Measurements from ENCODE around the gene LLGL1.

The LLGL1 gene

GRCh38 chr17:18253947-18254821 is 28.7 kb downstream of the LLGL1 start:
- DNase-seq: no peak

GRCh38 chr17:18254888-18255649 is 29.6 kb downstream of the LLGL1 start:
- no peak for DNase-seq

GRCh38 chr17:18256351-18256750 is 30.9 kb downstream of the LLGL1 start:
- no peak for DNase-seq

- no peak for DNase-seq
Observed at GRCh38 chr17:18256776-18257175, 31.3 kb downstream of the LLGL1 start.

DNA sequence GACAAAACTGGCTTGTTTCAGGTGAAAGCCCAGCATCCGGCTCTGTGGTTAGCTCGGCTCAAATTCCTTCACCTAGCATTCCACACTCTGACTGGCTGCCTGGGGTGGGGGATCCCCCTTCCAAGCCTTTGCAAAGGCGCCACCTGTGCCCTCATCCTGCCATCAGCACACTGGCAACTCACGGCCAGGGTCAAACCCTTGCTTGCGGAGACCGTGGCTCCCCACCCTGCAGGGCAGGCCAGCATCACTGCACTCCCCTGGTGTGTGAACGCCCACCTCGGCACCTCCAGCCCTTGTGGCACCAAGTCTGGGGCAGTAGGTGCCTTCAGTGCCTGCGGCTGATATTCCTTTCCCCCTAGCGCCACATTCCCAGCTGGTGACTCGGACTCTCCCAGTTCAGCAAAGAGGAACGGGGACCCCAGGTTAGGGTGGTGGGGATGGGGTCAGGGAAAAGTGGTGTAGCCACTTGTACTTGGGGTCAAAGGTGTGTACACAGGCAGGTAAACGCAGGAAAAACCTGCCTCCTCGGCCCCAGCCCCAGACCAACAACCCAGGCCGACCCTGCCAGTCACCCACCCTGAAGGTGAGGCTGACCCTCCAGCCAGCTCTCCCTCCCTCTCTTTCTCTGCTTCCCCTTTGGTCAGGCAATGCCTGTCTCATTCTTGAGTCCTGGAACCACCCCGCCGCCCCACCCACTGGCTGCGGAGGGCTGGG is 32.0 kb downstream of the LLGL1 start:
- DNase-seq: peak; percentile 21

GRCh38 chr17:18257982-18258355 is 32.5 kb downstream of the LLGL1 start:
- peak; percentile 44 for DNase-seq

DNA sequence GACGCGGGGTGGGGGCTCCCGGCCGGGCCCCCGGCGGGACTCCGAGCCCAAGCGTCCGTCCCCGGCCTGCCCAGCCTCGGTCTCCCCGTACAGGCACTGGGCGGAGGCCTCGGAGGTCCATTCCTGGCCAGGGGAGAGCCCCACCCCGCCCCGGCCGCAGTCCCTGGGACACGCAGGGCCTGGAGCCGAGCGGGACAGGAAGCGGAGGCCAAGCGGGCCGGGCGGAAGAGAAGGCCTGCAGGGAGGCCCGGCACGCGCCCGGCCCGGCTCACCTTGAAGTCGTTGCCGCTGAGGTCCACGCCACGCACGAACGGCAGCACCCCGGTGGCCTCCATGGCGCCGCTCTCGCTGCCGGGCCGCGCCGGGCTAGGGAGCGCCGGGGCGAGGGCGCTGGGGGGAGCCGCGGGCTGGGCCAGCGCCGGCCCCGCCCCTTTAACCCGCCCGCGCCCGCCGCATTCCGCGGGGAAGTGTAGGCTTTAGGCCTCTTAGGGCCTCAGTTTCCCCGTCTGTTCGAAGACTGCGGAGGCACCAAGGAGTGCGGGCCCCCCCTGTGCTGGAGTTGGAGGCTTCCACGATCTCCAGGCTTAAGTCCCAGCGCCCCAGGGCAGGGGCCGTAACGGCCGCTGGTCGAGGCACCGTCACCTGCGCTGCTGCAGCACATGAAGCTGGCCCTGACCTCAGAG is 33.1 kb downstream of the LLGL1 start, which contains the start of gene FLII:
FLII (minus strand) TSS at position 383 of the 683 bp plus-strand sequence; CDS start at position 335, 48 bp downstream.
- DNase-seq: peak; percentile 36

DNA sequence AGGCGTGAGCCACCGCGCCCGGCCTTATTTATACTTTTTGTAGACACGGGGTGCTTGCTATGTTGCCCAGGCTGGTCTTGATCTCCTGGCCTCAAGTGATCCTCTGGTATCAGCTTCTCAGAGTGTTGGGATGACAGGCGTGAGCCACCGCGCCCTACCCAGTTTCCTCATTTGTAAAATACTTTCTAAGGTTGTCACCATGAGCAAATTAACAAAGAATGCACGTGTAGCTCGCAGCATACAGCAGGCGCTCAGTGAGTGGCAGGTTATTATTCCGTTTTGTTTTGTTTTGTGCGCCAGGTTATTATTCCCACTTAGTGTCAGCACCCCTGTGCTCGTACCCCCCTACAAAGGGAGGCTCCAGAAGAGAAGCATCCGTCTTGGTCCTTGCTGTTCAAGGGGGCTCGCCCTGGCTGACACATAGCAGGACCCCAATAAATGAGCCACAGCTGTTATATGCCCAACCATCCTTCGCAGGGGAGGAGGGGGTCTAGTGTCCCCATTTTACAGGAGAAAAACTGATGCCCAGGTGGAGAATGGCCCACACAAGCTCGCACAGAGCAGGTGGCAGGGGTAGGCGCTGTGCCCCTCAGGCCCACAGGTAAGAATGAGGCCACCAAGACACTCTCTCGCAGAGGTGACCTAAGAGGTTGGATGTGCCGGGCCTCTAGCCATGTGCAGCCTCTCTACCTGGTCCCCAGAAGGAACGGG is 34.3 kb downstream of the LLGL1 start:
- DNase-seq: no peak

DNA sequence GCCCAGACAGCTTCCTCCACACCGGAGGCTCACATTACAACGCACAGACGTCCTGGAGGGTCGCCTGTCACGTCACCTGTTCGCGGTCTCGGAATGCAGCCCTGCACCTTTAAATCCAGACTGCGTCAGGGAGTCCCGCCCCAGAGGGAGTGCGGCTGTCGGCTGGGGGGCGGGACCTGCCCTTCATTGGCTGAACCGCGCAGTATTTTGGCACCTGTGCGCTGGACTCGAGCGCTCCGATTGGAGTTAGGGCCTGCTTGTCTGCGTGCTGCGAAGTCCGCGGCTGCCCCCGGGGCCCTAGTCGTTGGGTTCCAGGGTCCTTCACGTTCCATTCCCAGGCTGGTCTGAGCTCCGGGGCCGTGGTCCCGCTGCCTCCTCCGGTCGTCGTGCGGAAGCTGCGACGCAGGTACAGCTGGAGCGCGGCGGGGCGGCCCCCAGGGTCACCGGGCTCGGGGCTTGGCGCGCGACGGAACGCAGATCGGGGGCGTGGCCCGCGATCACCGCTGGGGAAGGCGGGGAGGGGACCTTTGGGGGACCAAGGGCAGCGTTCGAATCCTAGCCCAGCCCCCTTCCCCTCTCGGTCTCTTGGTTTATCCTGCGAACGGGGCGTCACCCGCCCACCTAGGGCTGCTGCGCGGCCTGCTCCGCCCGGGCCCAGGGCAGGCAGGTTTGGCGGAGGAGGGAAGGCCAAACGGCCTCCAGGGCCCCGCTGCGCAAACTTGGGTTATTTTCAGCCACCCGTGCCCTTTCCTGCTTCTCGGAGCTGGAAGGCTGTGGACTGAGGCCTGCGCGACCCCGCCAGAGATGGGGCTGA is 35.1 kb downstream of the LLGL1 start, which contains the start of gene MIEF2:
MIEF2 (plus strand) TSS at position 331 of the 814 bp plus-strand sequence. CDS start 2,059 bp downstream, outside the sequence.
- DNase-seq: peak; percentile 94

DNA sequence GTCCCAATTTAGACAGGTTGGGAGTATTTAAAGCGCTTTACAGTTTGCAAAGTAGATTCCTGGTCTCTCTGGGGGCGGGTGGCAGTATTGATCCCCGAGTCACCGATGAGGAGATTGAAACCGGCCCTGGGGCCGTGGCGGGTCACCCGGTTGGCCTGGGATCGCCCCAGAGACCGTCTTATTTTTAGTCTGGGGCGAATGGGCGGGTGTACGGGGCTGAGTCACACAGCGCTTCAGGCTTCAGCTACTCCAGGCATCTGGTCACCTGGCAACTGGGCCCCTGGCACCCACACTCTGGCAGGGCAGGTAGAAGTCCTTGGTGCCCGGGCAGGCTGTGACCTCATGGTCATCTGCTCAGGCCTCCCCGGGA is 35.7 kb downstream of the LLGL1 start:
- peak; percentile 48 for DNase-seq

- DNase-seq: no peak
Observed at GRCh38 chr17:18261659-18262058, 36.2 kb downstream of the LLGL1 start.

DNA sequence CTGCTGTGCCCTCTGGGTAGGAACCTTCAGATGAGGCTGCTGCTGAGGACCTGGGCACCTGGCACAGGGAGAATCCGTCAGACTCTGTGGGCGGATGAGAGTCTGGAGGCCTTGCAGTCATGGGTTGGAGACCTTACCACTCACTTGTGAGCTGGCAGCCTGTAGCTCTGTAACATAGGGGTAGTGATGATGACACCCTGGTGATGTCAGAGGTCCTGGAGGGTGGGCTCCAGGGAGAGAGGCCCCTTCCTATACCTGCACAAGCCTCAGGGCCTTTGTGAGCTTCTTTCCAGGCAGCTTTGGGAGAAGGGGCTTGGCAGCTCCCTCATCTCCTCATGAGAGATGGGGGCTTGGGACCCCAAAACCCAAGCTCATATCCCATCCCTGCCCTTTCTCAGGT is 36.7 kb downstream of the LLGL1 start:
- DNase-seq: no peak

- no peak for DNase-seq
Observed at GRCh38 chr17:18262641-18263040, 37.2 kb downstream of the LLGL1 start.

GRCh38 chr17:18263885-18264682 is 38.6 kb downstream of the LLGL1 start:
- no peak for DNase-seq

- no peak for DNase-seq
Observed at GRCh38 chr17:18267366-18267765, 41.9 kb downstream of the LLGL1 start.

DNA sequence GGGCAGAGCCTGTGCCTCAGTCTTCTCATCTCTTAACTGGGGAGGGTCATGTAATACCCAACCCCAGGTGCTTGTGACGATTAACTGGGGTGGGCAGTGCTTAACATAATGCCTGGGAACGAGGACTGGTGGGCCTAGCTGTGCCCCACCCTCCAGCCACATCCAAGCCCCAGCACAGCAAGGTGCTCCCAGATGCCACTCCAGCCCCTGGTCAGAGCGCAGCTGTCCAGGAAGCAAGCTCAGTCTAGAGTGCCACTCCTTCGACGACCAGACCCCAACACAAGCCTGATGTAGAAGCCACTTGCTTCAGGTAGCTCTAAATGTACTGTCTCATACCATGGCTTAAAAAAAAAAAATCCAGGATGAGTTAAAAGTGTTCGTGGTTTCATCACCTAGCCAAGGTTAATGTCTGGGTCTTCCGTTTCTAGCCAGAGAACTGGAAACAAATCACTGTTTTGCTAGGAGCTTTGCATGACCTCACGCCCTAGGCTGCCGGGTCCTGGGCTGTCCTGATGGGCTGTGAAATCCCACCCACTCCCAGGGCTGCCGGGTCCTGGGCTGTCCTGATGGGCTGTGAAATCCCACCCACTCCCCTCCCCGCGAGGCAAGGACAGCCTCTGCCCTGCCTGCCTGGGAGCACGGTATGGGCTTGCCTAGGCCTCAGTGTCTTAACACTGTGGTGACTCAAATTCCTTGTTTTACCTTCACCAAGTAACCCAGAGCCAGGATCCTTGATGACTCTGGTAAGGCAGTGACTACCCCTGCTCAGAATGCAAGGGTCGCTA is 42.7 kb downstream of the LLGL1 start:
- no peak for DNase-seq

GRCh38 chr17:18270046-18270931 is 44.9 kb downstream of the LLGL1 start:
- no peak for DNase-seq

DNA sequence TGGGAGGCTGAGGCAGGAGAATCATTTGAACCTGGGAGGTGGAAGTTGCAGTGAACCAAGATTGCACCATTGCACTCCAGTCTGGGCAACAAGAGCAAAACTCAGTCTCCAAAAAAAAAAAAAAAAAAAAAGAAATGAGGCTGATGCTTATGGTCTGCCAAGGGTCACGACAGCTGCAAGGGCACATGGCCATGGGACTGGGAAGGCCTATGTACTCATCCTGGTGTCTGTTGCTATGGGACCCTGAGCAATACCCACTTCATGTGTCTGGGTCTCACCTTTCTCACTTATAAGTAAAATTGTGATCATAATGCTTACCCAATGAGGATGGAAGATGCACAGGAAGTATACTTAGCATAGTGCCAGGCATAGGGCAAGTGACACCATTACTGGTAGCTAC is 51.6 kb downstream of the LLGL1 start:
- DNase-seq: no peak

Measured in stimulated activated CD4-positive, alpha-beta T cell treated with anti-CD3 and anti-CD28 coated beads, Interleukin-1b, Interleukin-23, amount 100 ng/mL, for 48 hours (primary cell).